ENCODE measurements around the gene PXK. TPM values are rescaled to one million over a fixed set of nuclear protein-coding genes. Genes with fewer than 3 reads are reported as not detected.
A peak's percentile ranks its signal among the peaks of the same experiment; 100 is the strongest.

The PXK gene
- total and polyA plus RNA-seq, 2 donors (not counting 1 experiment from before 2014, with no cell fraction given), result 54.6 to 65.2 TPM

GRCh38 chr3:58324391-58325390 lies 8.0 kb upstream of the PXK start:
- Histone ChIP-seq H3K4me1 (ENCODE audit: control insufficient read depth, extremely low read depth, insufficient read depth, low read length) (peaks cover 3% of the 10 kb centered on the region), H2AFZ (ENCODE audit: low read length) (no peak overlapping the region), H3K4me2 (ENCODE audit: extremely low read depth, insufficient read depth, low read length) (no peak overlapping the region), H4K20me1 (ENCODE audit: control insufficient read depth, extremely low read depth, insufficient read depth, low read length) (no peaks in the 10 kb centered on the region), H3K9ac (ENCODE audit: insufficient read depth, low read length) (no peak overlapping the region), H3K36me3 (ENCODE audit: control insufficient read depth, insufficient read depth, low read length) (no peaks in the 10 kb centered on the region), H3K4me3 (replicated peaks in 1 of 4; ENCODE audit: control extremely low read depth in 1 of 4, insufficient read depth in 1 of 4, low read depth in 3 of 4, low read length in 4 of 4) (no peak overlapping the region), H3K27ac (ENCODE audit: insufficient read depth, low read length) (no peak overlapping the region), H3K79me2 (ENCODE audit: control insufficient read depth, insufficient read depth, low read length) (no peaks in the 10 kb centered on the region), H3K27me3 (ENCODE audit: control insufficient read depth, insufficient read depth, low read length) (no peaks in the 10 kb centered on the region), H3K9me3 (ENCODE audit: control insufficient read depth, insufficient read depth, low read depth, low read length) (no peaks in the 10 kb centered on the region)
- TF ChIP-seq CTCF (conservative IDR thresholded peaks at IDR 0.05 in 1 of 2, IDR thresholded peaks at IDR 0.05 in 1 of 2; ENCODE audit: low read depth in 1 of 2, low read length in 2 of 2), result no peak
- TF ChIP-seq EZH2 (IDR thresholded peaks at IDR 0.05; ENCODE audit: low read length, missing control alignments), result no peak
- DNase-seq (ENCODE audit: low read depth in 2 of 2), result no peak

GRCh38 chr3:58325525-58325992 lies 7.1 kb upstream of the PXK start:
- Histone ChIP-seq H3K4me3 (replicated peaks in 1 of 4; ENCODE audit: control extremely low read depth in 1 of 4, insufficient read depth in 1 of 4, low read depth in 3 of 4, low read length in 4 of 4) (no peak overlapping the region), H3K4me2 (ENCODE audit: extremely low read depth, insufficient read depth, low read length) (peak overlapping the region; percentile 3), H3K79me2 (ENCODE audit: control insufficient read depth, insufficient read depth, low read length) (no peaks in the 10 kb centered on the region), H3K9ac (ENCODE audit: insufficient read depth, low read length) (no peak overlapping the region), H4K20me1 (ENCODE audit: control insufficient read depth, extremely low read depth, insufficient read depth, low read length) (no peaks in the 10 kb centered on the region), H3K36me3 (ENCODE audit: control insufficient read depth, insufficient read depth, low read length) (no peaks in the 10 kb centered on the region), H3K4me1 (ENCODE audit: control insufficient read depth, extremely low read depth, insufficient read depth, low read length) (peaks cover 5% of the 10 kb centered on the region), H2AFZ (ENCODE audit: low read length) (no peak overlapping the region), H3K27ac (ENCODE audit: insufficient read depth, low read length) (no peak overlapping the region), H3K9me3 (ENCODE audit: control insufficient read depth, insufficient read depth, low read depth, low read length) (no peaks in the 10 kb centered on the region), H3K27me3 (ENCODE audit: control insufficient read depth, insufficient read depth, low read length) (no peaks in the 10 kb centered on the region)
- DNase-seq (ENCODE audit: low read depth in 2 of 2), result no peak
- TF ChIP-seq CTCF (conservative IDR thresholded peaks at IDR 0.05 in 1 of 2, IDR thresholded peaks at IDR 0.05 in 1 of 2; ENCODE audit: low read depth in 1 of 2, low read length in 2 of 2) (no peak), EZH2 (IDR thresholded peaks at IDR 0.05; ENCODE audit: low read length, missing control alignments) (no peak)

GRCh38 chr3:58326267-58326900 lies 6.3 kb upstream of the PXK start:
- Histone ChIP-seq H3K36me3 (ENCODE audit: control insufficient read depth, insufficient read depth, low read length) (no peaks in the 10 kb centered on the region), H4K20me1 (ENCODE audit: control insufficient read depth, extremely low read depth, insufficient read depth, low read length) (no peaks in the 10 kb centered on the region), H2AFZ (ENCODE audit: low read length) (no peak overlapping the region), H3K27ac (ENCODE audit: insufficient read depth, low read length) (no peak overlapping the region), H3K79me2 (ENCODE audit: control insufficient read depth, insufficient read depth, low read length) (no peaks in the 10 kb centered on the region), H3K27me3 (ENCODE audit: control insufficient read depth, insufficient read depth, low read length) (no peaks in the 10 kb centered on the region), H3K9ac (ENCODE audit: insufficient read depth, low read length) (no peak overlapping the region), H3K4me3 (replicated peaks in 1 of 4; ENCODE audit: control extremely low read depth in 1 of 4, insufficient read depth in 1 of 4, low read depth in 3 of 4, low read length in 4 of 4) (no peak overlapping the region), H3K4me2 (ENCODE audit: extremely low read depth, insufficient read depth, low read length) (no peak overlapping the region), H3K4me1 (ENCODE audit: control insufficient read depth, extremely low read depth, insufficient read depth, low read length) (peaks cover 5% of the 10 kb centered on the region), H3K9me3 (ENCODE audit: control insufficient read depth, insufficient read depth, low read depth, low read length) (no peaks in the 10 kb centered on the region)
- DNase-seq (ENCODE audit: low read depth in 2 of 2), result no peak
- no peak for TF ChIP-seq CTCF (conservative IDR thresholded peaks at IDR 0.05 in 1 of 2, IDR thresholded peaks at IDR 0.05 in 1 of 2; ENCODE audit: low read depth in 1 of 2, low read length in 2 of 2)
- TF ChIP-seq EZH2 (IDR thresholded peaks at IDR 0.05; ENCODE audit: low read length, missing control alignments), result no peak

All from fibroblast of lung (primary cell).